Neural progenitor cell (in vitro differentiated cells): ENCODE results near the gene PLCL1.

Experiments used
- EZH2 ChIP-seq: fragments of 200-600 bp; sonication (generic); IDR thresholded peaks from 2 replicates; pipeline ENCODE4 v1.6.1; 2017; ENCODE audit warnings: antibody characterized with exemption, mild to moderate bottlenecking, moderate library complexity
- EZH2phosphoT487 ChIP-seq: fragments of 200-600 bp; sonication (generic); IDR thresholded peaks from 2 replicates; pipeline ENCODE4 v1.6.1; 2017; ENCODE audit warnings: antibody characterized with exemption
- TF ChIP-seq, protein P1 (sequence below): fragments of 200-600 bp; sonication (generic); IDR thresholded peaks from 2 replicates; pipeline ENCODE4 v1.5.1; 2017; ENCODE audit warnings: antibody characterized with exemption, mild to moderate bottlenecking

- TF ChIP-seq, protein P1, sequence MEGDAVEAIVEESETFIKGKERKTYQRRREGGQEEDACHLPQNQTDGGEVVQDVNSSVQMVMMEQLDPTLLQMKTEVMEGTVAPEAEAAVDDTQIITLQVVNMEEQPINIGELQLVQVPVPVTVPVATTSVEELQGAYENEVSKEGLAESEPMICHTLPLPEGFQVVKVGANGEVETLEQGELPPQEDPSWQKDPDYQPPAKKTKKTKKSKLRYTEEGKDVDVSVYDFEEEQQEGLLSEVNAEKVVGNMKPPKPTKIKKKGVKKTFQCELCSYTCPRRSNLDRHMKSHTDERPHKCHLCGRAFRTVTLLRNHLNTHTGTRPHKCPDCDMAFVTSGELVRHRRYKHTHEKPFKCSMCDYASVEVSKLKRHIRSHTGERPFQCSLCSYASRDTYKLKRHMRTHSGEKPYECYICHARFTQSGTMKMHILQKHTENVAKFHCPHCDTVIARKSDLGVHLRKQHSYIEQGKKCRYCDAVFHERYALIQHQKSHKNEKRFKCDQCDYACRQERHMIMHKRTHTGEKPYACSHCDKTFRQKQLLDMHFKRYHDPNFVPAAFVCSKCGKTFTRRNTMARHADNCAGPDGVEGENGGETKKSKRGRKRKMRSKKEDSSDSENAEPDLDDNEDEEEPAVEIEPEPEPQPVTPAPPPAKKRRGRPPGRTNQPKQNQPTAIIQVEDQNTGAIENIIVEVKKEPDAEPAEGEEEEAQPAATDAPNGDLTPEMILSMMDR = no peak
- TF ChIP-seq EZH2phosphoT487 = no peak
- no peak for TF ChIP-seq EZH2
Measured at GRCh38 chr2:198106621-198107385, 302.4 kb downstream of the PLCL1 start.
